SK-N-SH (cell line): ENCODE measurements around the gene ALPG.

ENCODE experiments used
- CTCF ChIP-seq: fragments of 200-600 bp; sonication (generic); IDR thresholded peaks from 2 replicates; pipeline ENCODE4 v1.6.1; 2017; ENCODE audit warnings: antibody characterized with exemption, mild to moderate bottlenecking, moderate library complexity
- POLR2AphosphoS5 ChIP-seq: IDR thresholded peaks from 2 replicates; pipeline ENCODE4 v1.6.1; 2012; ENCODE audit warnings: low read depth, low read length
- RAD21 ChIP-seq: IDR thresholded peaks from 2 replicates; pipeline ENCODE4 v1.6.1; 2012; ENCODE audit warnings: mild to moderate bottlenecking, low read length
- USF2 ChIP-seq: fragments of 150-350 bp; IDR thresholded peaks from 2 replicates; pipeline ENCODE4 v1.6.1; 2017; ENCODE audit warnings: antibody characterized with exemption, low read length, low read depth, borderline replicate concordance
- TF ChIP-seq, protein P1 (sequence below): IDR thresholded peaks from 2 replicates; pipeline ENCODE4; 2012

DNA sequence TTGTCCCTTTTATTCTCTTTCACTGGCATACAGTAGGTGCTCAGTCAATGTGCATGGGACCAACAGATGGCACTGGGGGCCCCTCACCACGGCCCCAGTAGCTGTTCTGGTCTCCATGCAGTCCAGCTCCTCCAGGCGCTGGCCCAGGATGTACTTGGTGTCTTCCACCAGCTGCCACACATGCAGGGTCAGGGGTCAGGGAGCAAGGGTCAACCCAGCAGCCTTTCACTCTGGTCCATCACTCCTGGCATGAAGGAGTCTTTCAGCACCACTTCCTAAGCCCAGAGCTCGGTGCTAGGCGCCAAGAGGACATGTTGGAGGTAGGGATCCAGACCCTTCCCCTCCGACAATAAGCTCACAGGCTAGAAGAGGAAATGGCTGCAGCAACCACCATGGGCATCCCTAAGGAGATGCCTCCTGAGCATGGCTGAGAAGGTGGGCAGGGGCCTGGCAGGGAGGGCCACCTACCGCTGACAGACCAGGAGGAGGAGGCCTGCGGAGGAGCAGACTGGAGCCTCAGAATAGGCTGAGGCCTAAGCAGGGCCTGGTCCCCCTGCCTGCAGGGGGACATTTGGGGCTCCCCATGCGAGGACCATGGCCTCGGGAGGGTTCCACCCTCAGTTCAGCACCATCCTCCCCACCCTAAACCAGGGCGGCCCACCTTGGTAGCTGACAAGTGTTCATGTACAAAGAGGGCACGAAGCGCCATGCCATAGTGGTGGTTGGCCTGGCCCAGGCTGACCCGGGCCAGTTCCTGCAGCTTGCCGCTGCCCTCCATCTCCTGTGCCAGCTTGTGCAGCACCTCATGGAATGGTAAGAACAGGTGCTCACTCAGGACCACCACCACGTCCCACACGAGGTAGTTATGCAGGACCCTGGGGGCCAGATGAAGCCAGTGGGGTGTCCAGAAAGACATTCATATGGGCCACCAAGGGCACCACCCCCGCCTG is 10.2 kb downstream of the ALPG start:
- no peak for TF ChIP-seq RAD21
- TF ChIP-seq CTCF: no peak
- TF ChIP-seq, protein P1, sequence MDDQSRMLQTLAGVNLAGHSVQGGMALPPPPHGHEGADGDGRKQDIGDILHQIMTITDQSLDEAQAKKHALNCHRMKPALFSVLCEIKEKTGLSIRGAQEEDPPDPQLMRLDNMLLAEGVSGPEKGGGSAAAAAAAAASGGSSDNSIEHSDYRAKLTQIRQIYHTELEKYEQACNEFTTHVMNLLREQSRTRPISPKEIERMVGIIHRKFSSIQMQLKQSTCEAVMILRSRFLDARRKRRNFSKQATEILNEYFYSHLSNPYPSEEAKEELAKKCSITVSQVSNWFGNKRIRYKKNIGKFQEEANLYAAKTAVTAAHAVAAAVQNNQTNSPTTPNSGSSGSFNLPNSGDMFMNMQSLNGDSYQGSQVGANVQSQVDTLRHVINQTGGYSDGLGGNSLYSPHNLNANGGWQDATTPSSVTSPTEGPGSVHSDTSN: no peak
- no peak for TF ChIP-seq USF2
- no peak for TF ChIP-seq POLR2AphosphoS5
